ENCODE results near the gene REPS1.

The REPS1 gene

DNA sequence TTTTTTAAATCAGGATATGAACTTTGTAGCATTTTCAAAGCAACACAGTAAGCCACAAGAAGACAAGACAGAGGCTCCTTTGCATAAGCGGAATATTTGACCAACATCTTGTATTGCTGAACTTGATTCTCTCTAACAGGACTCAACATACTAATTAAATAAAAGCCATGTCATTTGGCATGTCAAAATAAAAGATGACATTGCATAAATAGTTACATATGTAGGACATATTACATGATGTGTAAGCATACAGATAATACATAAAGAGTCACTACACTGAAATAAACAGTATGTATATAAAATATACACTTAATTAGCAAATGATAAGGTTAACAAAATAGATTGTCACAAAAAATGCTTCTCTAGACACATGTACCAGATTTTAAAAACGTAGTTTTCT, 62.2 kb downstream of the REPS1 start:
- TF ChIP-seq, protein P1, sequence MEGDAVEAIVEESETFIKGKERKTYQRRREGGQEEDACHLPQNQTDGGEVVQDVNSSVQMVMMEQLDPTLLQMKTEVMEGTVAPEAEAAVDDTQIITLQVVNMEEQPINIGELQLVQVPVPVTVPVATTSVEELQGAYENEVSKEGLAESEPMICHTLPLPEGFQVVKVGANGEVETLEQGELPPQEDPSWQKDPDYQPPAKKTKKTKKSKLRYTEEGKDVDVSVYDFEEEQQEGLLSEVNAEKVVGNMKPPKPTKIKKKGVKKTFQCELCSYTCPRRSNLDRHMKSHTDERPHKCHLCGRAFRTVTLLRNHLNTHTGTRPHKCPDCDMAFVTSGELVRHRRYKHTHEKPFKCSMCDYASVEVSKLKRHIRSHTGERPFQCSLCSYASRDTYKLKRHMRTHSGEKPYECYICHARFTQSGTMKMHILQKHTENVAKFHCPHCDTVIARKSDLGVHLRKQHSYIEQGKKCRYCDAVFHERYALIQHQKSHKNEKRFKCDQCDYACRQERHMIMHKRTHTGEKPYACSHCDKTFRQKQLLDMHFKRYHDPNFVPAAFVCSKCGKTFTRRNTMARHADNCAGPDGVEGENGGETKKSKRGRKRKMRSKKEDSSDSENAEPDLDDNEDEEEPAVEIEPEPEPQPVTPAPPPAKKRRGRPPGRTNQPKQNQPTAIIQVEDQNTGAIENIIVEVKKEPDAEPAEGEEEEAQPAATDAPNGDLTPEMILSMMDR (conservative IDR thresholded peaks at IDR 0.05; ENCODE audit: low read depth): no peak
- H3K27ac ChIP-seq: no peak overlapping the region
- no peak for DNase-seq (ENCODE audit: low spot score)
- ChIA-PET POLR2A (ENCODE audit: low non-redundant PET) (no interaction called here), CTCF (no interaction called here)

DNA sequence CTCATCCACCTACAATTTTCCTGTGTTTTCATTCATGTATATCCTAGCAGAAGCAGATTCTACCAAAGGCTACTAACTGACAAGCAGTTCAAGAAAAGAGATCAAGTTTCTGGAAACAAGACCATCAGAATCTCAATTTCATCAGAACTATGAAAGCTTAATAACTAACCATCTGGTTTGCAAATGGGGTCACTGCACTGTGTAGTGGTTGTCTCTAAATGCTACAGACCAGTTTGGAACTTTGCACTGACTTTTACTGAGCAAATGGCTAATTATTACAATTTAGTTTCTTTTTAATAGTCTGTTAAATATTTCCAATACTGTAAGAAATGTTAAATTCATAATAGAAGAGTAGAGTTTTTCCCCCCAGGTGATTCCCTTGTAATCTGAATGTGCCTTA, 64.5 kb downstream of the REPS1 start:
- no peak overlapping the region for H3K27ac ChIP-seq
- no peak for DNase-seq (ENCODE audit: low spot score)
- TF ChIP-seq, protein P1 (conservative IDR thresholded peaks at IDR 0.05; ENCODE audit: low read depth): no peak
- ChIA-PET POLR2A (ENCODE audit: low non-redundant PET) (no interaction called here), CTCF (no interaction called here)

DNA sequence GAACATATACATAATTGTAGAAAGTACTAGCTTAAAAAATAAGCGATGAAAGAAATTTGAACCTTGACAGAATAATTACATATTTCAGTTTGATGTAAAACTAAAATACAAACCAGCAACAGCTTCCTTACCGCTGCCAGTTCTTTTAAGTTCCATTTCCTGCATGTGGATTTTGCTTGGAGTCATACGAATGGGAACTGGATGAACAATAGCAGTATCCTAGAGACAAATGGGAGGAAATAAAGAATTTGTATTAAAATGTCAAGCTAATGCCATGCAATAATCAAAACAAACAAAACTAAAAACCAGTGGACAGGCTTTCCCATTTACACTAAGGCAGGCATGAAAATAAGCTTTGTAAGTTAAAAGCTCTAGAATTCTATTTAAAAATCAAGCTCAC, 67.1 kb downstream of the REPS1 start:
- H3K27ac ChIP-seq: no peak overlapping the region
- POLR2A ChIA-PET (ENCODE audit: low non-redundant PET): no interaction called here
- no peak for DNase-seq (ENCODE audit: low spot score)
- CTCF ChIA-PET: interaction anchor here (0.6 to 0.7 kb wide), 2 partner anchors 47 to 102 kb away, joined by 3 read pairs; no protein-coding TSS in a partner anchor
- TF ChIP-seq, protein P1 (conservative IDR thresholded peaks at IDR 0.05; ENCODE audit: low read depth): no peak

DNA sequence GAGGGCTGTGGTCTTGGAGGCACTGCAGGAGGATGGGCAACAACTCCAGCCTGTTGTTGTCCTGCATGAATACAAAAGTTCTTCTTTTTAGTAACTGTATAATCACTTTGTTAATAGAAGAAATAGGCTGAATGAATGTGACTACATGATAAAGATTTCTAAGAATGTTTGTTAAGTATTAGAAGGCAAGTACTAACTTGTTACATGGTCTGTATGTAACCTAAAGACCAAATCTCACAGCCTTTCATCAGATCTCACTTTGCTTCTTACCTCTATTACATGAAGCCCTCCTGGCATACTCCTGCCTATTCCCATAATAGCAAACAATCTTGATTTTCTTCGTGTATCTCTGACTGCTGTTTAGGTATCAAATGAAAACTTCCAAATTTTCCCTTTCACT, 73.4 kb downstream of the REPS1 start:
- TF ChIP-seq, protein P1 (conservative IDR thresholded peaks at IDR 0.05; ENCODE audit: low read depth): no peak
- H3K27ac ChIP-seq: no peak overlapping the region
- ChIA-PET CTCF (no interaction called here), POLR2A (ENCODE audit: low non-redundant PET) (no interaction called here)
- peak; percentile 50 for DNase-seq (ENCODE audit: low spot score)

DNA sequence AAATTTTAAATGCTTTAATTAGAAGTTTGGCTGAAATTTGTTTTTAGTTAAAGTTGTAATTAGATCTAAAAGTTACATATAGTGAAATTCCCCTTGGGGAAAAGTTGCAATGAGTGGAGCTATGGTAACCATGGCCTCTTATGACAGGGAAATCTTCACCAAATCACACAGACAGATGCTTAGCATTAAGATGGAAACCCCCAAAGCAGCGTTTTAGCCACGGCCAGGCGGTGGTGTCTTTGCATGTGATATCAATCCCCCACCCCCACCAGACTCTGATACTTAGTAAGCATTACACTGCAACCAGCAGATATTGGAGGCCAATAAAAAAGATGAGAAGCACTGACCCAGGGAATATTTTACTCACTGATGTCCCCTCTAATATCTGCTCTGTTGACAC, 75.7 kb downstream of the REPS1 start:
- H3K27ac ChIP-seq: no peak overlapping the region
- POLR2A ChIA-PET (ENCODE audit: low non-redundant PET): no interaction called here
- CTCF ChIA-PET: interaction anchor here (0.6 kb wide), 2 partner anchors 22 to 53 kb away, joined by 3 to 8 read pairs; no protein-coding TSS in a partner anchor
- no peak for DNase-seq (ENCODE audit: low spot score)
- TF ChIP-seq, protein P1 (conservative IDR thresholded peaks at IDR 0.05; ENCODE audit: low read depth): no peak

DNA sequence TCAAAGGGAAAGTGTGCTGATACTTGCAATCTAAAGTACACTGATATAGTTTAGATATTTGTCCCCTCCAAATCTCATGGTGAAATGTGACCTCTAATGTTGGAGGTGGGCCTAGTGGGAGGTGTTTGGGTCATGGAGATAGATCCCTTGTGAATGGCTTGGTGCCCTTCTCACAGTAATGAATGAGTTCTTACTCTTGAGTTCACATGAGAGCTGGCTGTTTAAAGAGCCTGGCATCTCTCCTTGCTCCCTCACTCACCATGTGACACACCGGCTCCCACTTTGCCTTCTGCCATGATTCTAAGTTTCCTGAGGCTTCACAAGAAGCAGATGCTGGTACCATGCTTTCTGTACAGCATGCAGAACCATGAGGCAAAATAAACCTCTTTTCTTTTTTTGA, 78.1 kb downstream of the REPS1 start:
- POLR2A ChIA-PET (ENCODE audit: low non-redundant PET): no interaction called here
- DNase-seq (ENCODE audit: low spot score): no peak
- TF ChIP-seq, protein P1 (conservative IDR thresholded peaks at IDR 0.05; ENCODE audit: low read depth): no peak
- no peak overlapping the region for H3K27ac ChIP-seq
- CTCF ChIA-PET: no interaction called here

DNA sequence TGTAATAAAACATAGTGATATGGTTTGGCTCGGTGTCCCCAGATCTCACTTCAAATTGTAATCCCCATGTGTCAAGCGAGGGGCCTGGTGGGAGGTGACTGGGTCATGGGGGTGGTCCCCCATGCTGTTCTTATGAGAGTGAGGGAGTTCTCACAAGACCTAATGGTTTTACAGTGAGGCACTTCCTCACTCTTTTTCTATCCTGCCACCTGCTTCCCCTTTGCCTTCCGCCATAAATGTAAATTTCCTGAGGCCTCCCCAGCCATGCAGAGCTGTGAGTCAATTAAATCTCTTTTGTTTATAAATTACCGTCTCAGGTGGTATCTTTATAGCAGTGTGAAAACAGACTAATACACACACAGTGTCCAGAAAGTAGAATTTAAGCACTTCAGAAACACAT, 78.5 kb downstream of the REPS1 start:
- ChIA-PET POLR2A (ENCODE audit: low non-redundant PET) (no interaction called here), CTCF (no interaction called here)
- H3K27ac ChIP-seq: no peak overlapping the region
- DNase-seq (ENCODE audit: low spot score): no peak
- TF ChIP-seq, protein P1 (conservative IDR thresholded peaks at IDR 0.05; ENCODE audit: low read depth): no peak
